Measurements from ENCODE around the gene CEACAM18.
"Not testable (repeated sequence)": the region's sequence is repeated elsewhere in the genome, so short reads cannot be mapped to it uniquely, and the experiment has no call there.

CEACAM18 gene

DNA sequence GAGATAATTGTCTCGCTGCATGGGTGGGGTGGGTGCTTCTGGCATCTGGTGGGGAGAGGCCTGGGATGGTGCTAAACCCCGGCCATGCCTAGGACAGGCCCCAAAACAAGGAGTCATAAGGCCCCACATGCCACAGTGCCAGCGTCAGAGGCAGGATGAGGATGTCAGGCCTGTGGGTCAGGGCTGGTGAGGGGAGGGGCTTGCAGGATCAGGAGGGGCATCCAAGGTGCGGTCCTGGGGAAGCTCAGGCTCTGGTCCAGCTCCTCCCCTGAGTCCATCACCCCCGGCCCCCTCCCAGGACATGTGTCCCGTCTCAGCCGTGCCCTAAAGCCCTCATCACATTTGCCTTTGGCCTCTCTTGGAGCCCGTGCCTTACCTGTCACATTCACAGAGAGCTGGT, 22.6 kb downstream of the CEACAM18 start:
- not testable (repeated sequence) for DNase-seq

DNA sequence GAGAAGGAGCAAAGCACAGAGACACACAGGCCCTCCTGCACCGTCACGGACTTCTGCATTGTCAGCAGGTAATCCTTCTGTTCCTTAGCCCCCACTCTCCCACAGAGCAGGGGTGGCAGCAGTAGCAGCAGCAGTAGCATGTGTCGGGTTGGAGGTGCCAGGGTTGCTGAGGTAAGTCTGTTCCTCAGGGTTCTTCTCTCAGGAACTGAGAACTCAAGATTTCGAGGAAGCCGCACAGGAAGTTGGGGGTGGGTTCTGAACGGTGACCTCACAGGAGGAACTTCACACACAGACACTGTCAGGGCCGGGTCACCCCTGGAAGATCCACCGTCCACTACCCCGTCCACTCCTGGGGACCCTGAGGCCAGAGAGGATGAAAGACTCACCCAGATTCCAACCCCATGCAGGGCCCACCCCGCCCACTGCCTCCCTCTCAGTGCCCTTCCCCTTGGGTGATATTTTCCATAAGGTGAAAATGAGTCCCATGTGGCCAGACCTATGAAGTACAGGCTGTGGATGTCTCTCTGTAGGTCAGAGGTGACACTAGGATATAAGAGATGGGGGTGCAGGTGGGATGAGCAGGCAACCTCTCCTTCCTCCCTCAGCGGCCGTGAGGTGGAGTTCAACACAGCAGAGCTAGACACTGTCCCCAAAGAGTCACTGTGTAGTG, 23.4 kb downstream of the CEACAM18 start, which contains the start of gene SIGLEC12:
Gene SIGLEC12, minus strand, starts transcription at position 207 of the 670 bp plus-strand sequence. Its CDS starts 67 bp downstream, at position 140.
- DNase-seq, result no peak

GRCh38 chr19:51503286-51503817, 25.0 kb downstream of the CEACAM18 start:
- DNase-seq, result no peak

DNA sequence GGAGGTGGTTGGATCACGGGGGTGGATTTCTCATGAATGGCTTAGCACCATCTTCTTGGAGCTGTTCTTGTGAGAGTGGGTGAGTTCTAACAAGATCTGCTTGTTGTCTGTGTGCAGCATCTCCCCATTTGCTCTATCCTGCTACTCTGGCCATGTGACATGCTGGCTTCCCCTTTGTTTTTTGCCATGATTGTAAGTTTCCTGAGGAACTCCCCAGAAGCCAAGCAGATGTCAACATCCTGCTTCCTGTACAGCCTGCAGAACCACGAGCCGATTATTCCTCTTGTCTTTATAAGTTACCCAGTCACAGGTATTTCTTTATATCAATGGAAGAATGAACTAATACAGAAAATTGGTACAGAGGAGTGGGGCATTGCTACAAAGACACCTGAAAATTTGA, 25.6 kb downstream of the CEACAM18 start:
- DNase-seq, result no peak

DNA sequence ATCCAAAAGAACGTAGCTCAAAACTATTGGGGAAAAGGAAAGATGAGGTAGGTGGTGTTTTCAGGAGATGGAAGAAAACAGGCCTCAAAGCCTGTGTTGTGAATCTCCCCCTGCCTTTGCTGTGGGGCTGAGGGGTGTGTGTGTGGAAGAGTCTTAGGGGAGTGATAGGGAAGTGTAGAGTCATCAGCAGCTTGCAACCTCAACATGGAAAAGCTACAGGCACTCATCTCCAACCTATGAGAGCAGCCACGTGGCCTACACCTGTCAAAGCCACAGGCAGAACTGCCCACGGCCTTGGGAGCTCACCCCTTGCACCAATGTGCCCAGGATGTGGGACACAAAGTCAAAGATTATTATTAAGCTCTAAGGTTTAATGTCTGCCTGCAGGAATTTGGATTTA, 27.6 kb downstream of the CEACAM18 start:
- DNase-seq, result no peak

DNA sequence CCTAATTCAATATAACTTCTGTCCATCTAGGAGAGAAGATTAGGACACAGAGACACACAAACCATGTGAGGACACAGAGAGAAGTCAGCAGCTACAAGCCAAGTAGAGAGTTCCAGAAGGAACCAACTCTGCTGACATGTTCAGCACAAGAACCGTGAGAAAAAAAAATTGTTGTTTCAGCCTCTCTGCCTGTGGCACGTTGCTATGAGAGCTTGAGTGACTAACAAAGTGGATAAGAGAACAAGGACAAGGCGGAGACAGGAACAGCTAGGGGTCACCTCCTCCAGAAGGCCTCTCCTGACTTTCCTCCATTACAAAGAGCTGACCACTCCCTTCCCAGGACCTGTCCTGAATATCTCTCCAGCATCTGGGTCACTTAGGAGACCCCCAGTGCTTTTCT, 28.9 kb downstream of the CEACAM18 start:
- no peak for DNase-seq

DNA sequence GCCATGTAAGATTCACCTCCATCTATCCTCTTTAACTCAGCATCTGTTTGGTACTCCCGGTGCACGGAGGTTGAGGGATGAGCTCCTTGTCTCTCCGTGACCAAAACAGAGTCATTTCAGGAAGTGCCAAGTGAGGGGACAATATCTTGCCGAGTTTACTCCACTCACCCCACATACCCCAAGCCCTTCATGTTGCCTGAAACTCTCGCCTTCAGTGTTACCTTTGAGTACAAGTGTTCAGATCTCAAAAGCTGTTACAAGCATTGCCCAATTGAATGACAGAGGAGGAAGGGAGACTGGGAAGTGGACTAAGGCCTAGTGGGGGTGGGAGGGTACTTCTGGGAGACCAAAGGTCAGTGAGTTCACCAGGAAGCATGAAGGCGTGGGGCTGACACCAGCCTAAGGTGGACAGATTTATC, 29.3 kb downstream of the CEACAM18 start:
- DNase-seq, result no peak

DNA sequence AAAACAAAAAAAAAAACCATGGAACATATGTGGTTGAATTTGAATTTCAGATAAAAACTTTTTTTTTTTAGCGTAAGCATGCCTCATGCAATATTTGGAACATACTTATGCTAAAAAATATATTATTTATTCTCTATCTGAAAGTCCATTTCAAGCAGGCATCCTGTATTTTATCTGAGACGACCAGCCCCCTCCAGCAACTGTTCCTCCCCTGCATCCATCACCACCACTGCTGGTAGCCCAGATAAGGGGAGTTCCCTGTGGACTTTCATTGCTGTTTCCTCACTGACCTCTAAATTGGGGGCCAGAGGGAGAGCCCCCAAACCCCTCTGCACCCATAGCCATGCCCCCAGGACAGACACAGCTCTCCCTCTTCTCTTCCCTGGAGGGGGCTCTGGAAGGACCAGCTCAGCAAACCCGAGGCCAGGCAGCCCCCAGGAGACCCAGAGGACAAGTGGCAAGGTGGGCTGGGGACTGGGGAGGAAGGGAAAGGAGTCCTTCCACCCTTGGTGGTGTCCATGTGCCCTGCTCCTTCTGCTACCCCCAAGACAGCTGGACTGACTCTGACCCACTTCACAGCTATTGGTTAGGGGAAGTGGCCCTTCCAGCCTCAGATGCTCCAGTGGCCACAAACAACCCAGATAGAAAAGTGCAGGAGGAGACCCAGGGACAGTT, 29.9 kb downstream of the CEACAM18 start:
- no peak for DNase-seq

DNA sequence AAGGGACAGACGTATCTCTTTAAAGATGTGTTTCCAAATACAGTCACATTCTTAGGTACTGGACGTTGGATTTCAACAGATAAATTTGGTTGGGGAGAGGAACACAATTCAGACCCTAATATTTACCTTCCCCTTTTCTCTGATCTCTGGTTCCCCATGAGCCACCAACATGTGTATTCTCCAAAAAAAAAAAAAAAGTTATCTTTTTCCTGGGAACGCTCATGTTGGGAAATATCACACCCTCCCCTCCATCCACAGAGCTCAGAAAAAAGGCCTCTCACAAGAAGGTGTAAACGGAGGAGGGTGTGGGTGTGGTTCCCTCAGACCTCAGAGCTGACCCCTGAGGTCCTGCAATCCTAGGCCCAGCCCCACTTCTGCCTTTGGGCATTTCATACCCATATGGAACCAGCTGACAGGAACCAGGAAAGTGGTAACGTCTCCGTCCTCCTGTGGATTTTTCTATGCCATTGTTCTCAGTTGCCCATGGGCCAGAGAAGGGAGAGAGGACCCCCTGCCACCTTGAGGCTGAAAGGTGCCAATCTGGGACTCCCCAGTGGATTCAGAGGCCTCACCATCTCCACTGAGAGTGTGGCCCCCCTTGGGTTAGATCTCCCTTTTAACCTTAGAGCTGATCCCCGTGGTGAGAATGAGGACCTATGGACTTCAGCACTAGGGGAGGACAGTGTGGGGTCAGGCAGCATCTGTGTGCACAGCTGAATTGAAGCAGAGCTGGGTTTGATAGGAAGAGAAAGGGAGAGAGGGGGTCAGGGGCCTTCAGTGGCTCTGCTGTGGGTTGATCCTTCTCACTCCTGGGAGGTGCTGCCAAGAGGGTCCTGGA, 31.7 kb downstream of the CEACAM18 start:
- DNase-seq, result no peak

- DNase-seq, result no peak
Observed at GRCh38 chr19:51511353-51511752, 33.0 kb downstream of the CEACAM18 start.

DNA sequence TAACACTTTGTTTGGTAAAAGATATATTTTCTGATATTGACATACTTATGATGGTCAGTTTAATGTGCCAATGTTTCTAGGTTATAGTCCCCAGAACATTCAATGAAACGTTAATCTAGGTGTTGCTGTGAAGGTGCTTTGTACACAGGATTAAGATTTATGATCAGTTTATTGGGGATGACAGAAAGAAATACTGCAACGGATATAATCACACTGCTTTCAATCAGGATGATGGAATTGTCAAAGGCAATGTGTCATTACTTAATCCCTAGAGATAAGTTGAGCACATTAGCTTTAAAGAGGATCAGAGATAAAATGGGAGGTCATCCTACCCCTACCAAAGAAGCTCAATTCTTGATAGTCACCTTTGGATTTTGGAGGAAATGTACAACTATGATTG, 35.6 kb downstream of the CEACAM18 start:
- DNase-seq, result no peak

- no peak for DNase-seq
Observed at GRCh38 chr19:51514866-51515481, 36.6 kb downstream of the CEACAM18 start.

DNA sequence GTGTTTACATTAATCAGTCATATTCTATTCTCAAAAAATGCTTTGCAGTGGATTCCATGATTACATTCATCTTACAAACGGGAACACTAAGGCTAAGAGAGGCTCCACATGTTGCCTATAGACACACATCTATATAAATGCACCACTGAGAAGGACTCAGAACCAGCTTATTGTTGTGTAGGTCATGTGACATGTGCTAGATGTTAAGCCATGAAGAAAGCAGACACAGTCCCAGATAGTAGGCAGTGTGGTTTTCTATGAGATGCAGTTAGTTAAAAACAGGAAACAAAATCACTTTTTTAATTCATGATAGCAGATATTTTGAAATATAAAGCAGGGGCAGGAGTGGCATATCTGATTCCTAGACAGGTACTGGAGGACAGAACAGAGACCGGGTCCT, 42.4 kb downstream of the CEACAM18 start:
- no peak for DNase-seq

DNA sequence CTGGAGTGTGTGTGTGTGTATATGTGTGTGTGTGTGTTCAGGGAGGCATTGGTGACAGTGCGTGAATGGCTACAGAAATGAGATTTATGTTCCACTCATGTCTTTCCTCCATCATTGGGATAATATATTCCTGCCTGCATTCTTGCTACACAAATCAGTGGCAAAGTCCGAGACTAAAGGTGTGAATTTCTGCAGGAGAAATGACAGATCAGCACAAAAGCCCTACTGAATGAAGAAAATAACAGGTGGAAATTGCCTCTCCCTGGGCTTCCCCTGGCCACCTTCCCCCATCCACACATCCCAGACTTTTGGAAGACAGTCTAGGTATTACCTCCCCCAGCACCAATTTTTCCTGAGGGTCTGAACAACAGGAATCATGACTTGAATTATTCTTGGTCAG, 43.0 kb downstream of the CEACAM18 start:
- DNase-seq, result no peak

- DNase-seq, result no peak
Observed at GRCh38 chr19:51521781-51522180, 43.4 kb downstream of the CEACAM18 start.

GRCh38 chr19:51524666-51525264, 46.4 kb downstream of the CEACAM18 start:
- no peak for DNase-seq

GRCh38 chr19:51525651-51526050, 47.3 kb downstream of the CEACAM18 start:
- no peak for DNase-seq

- no peak for DNase-seq
Observed at GRCh38 chr19:51529301-51529700, 51.0 kb downstream of the CEACAM18 start.

DNA sequence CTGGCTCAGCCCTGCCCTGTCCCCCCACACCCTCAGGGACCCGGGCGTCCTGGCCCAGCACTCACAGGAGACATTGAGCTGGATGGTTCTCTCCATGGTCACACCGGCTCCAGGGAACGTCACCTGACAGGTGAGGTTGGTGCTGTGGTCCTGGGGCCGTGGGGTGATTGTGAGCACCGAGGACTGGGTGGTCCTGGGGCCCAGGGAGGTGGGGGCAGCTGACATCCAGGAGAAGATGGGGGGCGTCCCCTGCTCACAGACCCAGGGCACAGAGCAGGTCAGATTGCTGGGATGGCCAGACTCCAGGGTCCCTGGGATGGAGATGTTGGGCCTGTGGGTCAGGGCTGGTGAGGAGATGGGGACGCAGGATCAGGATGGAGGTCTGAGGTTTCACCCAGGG, 52.3 kb downstream of the CEACAM18 start:
- no peak for DNase-seq

GRCh38 chr19:51531349-51532315, 53.3 kb downstream of the CEACAM18 start, which contains the start of gene SIGLEC6:
TSS of gene SIGLEC6 (minus strand) at chr19:51531670. CDS start at chr19:51531648, 22 bp downstream.
- no peak for DNase-seq

DNA sequence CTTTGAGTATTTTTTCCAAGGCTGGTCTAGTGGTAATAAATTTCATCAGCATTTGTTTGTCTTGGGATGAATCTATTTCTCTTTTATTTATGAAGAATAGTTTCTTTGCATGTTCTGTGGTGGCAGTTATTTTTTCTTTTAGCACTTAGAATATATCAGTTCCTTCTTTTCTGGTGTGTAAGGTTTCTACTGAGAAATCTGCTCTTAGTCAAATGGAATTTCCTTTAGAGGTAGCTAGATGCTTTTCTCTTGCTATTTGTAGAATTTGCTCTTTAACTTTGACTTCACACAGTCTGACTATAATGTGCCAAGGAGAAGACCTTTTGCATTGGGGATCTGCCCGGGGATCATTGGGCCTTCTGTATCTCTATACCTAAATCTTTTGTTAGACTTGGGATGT, 57.2 kb downstream of the CEACAM18 start:
- DNase-seq, result no peak
